ENCODE data around the gene SLC16A3.
"Not testable (repeated sequence)": the region's sequence is repeated elsewhere in the genome, so short reads cannot be mapped to it uniquely, and the experiment has no call there.

SLC16A3 gene

DNA sequence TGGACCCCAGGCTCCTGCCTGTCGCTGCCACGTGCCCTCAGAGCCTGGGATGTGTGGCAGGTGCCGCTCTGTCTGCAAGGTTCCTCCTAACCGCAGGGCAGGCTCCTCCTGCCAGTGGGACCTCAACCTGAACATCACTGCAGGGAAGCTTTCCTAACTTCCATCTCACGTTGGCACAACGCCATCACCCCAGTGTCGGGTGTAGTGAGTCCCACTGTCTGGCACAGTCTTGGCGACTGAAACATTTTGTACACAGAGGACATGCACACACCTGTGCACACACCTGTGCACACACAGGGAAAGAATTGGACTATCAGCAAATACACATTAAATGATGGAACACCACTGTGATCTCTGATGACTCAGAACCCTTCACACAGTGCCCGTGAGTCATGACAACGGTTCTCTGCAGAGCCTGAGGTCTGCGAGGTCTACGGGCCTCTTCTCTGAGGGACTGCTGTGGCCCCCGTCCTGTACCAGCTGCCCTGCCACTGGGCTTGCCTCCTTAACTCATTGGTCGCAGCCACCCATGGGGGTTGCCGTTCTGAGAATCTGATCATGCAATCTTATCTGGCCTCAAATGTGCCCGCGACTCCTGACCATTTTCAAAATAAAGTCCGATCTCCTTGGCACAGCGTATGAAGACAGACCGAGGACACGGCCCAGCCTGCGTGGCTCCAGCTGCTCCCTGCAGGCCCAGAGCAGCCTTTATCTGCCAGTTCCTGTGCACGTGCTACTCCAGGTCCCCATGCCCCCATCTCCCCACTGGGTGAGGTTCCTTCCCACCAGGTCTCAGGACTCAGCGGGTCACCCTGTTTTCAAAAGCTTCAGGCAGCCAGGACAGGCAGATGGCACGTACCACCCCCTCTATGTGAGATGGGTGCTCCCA lies 23.8 kb upstream of the SLC16A3 start:
- DNase-seq (ENCODE audit: low spot score): peak; percentile 74

- DNase-seq (ENCODE audit: low spot score): peak; percentile 79
Observed at GRCh38 chr17:82205720-82206508, 22.9 kb upstream of the SLC16A3 start.

DNA sequence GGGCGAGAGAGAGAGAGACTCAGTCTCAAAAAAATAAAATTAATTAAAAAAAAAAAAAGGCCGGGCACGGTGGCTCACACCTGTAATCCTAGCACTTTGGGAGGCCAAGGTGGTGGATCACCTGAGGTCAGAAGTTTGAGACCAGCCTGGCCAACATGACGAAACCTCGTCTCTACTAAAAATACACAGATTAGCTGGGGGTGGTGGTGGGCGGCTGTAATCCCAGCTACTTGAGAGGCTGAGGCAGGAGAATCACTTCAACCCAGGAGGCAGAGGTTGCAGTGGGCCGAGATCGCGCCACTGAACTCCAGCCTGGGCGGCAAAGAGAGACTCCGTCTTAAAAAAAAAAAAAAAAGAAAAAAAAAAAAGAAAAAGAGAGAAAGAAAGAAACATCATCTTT lies 18.2 kb upstream of the SLC16A3 start:
- DNase-seq (ENCODE audit: low spot score): not testable (repeated sequence)

GRCh38 chr17:82212331-82213250 lies 16.3 kb upstream of the SLC16A3 start, which contains the start of gene CCDC57:
Gene CCDC57, minus strand, starts transcription at chr17:82212842. Its CDS starts 10,898 bp downstream, at chr17:82201944.
- DNase-seq (ENCODE audit: low spot score): peak; percentile 91

GRCh38 chr17:82213251-82214011 lies 15.4 kb upstream of the SLC16A3 start:
- DNase-seq (ENCODE audit: low spot score): peak; percentile 87

GRCh38 chr17:82214012-82214628 lies 14.7 kb upstream of the SLC16A3 start:
- no peak for DNase-seq (ENCODE audit: low spot score)

DNA sequence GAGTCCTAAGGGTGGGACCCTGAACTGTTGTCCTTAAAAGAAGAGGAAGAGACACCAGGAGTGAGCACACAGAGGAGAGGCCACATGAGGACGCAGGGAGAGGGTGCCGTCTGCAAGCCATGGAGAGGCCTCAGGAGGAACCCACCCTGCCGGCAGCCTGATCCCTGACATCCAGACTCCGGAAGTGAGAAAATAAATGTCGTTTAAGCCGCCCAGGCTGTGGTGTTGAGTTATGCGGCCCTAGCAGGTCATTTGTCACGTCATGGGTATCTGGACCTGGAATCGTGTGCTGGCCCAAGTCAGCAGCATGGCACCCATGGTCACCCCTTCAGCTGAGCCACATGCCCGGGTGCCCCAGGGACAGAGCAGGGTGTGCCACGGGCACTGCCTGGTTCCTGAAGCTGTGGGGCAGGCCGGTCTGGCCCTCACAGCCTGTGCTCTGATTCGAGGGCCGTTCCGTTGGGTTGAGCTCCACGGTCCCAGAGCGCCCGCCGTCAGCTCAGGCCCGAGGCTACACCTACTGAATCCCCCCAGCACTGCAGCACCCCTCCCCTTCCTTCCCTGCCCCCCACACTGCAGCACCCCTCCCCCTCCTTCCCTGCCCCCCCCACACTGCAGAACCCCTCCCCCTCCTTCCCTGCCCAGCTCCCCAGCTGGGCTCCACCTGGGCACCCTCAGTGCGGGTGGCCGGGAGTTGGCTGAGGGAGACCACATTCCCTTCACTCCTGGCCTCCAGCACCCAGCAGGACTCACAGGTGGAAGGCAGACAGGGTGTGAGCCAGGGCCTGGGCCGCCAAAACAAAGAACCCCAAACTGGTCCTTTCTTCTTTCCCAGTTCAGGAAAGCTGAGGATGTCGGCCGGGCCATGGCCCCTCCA lies 13.5 kb upstream of the SLC16A3 start:
- DNase-seq (ENCODE audit: low spot score): peak; percentile 61

DNA sequence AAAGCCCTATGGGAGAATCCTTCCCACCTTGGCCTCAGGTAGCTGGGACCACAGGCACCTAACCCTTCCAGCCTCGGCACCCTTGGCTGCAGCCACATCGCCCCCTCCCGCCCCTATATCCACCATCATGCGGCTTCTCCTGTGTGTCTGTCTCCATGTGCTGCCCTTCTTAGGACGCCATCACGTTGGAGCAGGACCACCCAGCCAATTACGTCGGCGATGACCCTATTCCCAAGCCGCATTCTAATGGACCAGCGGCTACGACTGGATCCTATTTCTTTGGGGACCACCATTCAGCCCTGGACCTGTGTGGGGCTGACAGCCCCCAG lies 12.9 kb upstream of the SLC16A3 start:
- DNase-seq (ENCODE audit: low spot score): no peak

DNA sequence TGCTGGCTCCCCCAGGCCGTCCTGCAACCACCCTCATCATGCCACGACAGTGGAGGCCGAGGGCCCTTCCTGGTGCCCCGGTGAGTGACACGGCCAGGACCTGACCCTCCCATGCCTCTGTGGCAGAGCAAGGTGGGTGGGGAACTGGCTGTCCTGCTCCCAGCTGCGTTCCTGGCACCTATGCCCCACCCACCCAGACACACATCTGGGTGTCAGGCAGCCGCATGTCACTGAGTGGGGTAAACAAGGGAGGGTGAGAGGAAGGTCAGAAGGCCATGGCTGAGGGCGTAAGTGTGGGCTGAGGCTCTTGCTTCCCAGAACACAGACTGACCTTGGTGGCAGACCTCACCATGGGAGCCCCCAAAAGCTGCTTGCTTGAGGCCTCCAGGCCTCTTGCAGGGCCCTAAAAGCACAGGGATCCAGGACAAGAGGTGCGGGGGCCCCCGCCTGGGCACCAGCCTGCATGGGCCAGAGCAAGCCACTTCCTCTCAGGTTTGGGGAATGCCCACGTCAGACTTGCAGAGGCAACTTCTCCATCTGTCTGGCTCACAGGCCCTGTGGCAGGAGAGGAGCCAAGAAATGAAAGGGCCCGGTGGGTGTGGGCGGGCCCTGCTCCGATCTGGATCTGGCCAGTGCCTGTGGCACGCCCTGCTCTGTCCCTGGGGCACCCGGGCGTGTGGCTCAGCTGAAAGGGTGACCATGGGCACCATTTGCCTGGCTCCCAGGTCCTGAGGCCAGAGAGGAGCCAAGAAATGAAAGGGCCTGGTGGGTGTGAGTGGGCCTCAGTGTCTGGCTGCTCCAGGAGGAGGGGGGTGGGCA lies 12.3 kb upstream of the SLC16A3 start:
- DNase-seq (ENCODE audit: low spot score): peak; percentile 79

DNA sequence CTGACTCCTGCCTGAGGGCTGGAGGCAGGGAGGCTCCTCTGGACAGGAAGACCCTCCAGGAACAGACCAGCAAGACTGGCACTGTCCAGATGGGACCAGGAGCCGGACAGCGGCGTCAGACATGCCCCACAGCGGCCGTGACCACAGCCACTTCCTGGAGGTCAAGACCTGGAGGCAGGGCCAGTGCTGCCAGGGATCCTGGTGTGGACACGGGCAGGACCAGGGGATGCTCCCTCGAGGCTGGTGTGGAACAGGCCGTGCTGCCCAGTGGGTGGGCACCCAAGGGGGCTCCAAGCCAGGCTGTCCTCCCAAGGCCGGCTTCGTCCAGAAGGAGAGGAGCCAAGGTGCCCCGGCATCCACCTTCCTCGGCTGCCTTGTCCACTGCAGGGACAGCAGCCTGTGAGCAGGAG lies 11.7 kb upstream of the SLC16A3 start:
- DNase-seq (ENCODE audit: low spot score): no peak

DNA sequence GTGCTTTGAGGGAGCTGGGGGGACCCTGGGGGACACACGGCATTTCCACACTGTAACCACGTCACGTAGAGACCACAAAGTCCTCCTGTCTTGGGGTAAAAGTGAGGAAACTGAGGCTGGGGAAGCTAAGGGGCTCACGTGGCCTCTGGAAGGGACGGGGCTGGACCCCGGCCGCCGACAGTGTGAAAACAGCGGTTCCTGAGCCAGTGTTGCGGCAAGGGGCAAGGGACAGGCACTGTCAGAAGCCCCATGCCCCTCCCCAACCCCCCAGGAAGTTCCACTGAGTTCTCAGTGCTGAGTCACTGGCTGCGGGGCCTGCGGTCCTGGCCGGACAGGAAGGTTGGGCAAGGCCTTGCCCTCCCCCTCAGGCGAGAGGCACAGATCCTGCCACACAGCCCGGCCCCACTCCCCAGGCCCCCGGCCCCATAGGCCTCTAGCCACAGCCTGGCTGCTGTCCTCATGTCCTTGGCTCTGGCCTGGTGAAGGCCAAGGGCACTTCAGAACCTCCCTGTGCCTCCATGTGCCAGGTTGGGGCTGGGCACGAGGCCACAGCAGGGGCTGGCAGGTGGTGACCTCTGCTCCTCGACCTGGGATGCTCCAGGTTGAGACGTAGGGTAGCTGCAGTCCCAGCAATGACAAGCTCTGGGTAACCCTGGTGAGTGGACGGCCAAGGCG lies 11.2 kb upstream of the SLC16A3 start:
- DNase-seq (ENCODE audit: low spot score): peak; percentile 84

GRCh38 chr17:82218349-82219075 lies 10.3 kb upstream of the SLC16A3 start:
- no peak for DNase-seq (ENCODE audit: low spot score)

- DNase-seq (ENCODE audit: low spot score): no peak
Observed at GRCh38 chr17:82219083-82219482, 9.8 kb upstream of the SLC16A3 start.

- no peak for DNase-seq (ENCODE audit: low spot score)
Observed at GRCh38 chr17:82219753-82220709, 8.8 kb upstream of the SLC16A3 start.

DNA sequence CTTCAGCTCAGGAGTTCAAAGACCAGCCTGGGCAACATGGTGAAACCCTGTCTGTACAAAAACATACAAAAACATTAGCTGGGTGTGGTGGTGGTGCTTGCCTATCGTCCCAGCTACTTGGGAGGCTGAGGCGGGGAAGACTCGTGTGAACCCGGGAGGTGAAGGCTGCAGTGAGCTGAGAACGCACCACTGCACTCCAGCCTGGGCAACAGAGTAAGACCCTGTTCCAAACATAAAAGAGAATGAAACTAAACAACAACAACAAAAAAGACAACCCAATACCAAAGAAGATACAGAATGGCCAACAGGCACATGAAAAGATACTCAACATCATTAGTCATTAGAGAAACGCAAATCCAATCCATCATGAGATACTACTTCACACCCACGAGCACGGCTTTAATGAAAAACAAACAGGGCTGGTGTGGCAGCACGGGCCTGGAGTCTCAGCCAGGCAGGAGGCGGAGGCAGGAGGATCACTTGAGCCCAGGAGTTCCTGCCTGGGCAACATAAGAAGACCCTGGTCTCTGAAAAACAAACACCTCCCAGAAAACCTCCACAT lies 7.4 kb upstream of the SLC16A3 start:
- DNase-seq (ENCODE audit: low spot score): no peak

DNA sequence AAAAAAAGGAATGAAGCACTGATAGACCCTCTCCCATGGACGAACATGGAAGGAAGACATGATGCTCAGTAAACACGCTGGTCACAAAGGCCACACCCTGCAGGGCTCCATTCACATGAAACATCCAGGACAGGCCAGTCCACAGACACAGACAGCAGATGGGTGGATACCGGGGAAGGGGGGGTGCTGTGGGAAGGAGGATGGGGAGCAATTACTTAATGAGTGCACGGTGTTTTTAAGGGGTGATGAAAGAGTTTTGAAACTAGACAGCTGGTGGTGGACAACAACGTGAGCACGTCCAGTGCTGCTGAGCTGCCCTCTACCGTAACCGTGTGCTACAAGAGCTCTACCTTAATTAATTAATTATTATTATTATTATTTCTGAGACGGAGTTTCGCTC lies 6.0 kb upstream of the SLC16A3 start:
- DNase-seq (ENCODE audit: low spot score): no peak
